ENCODE data around the gene CFAP20DC.
"Not testable (repeated sequence)": the region's sequence is repeated elsewhere in the genome, so short reads cannot be mapped to it uniquely, and the experiment has no call there.

Gene CFAP20DC

GRCh38 chr3:58898513-58898912 lies 151.3 kb downstream of the CFAP20DC start:
- no peak for DNase-seq
- Mint-ChIP-seq H3K27me3 (no peaks in the 10 kb centered on the region), H3K9me3 (peaks cover 8% of the 10 kb centered on the region), H3K27ac (no peak overlapping the region), H3K36me3 (no peaks in the 10 kb centered on the region), H3K4me1 (peaks cover 8% of the 10 kb centered on the region), H3K4me3 (no peak overlapping the region)
- CTCF ChIA-PET, result no interaction called here

- H3K36me3 Mint-ChIP-seq, result no peaks in the 10 kb centered on the region
- H3K4me3 Mint-ChIP-seq, result no peak overlapping the region
- CTCF ChIA-PET, result no interaction called here
- H3K4me1 Mint-ChIP-seq, result peaks cover 8% of the 10 kb centered on the region
- H3K27me3 Mint-ChIP-seq, result no peaks in the 10 kb centered on the region
- H3K9me3 Mint-ChIP-seq, result peaks cover 7% of the 10 kb centered on the region
- H3K27ac Mint-ChIP-seq, result no peak overlapping the region
- DNase-seq, result no peak
Measured at GRCh38 chr3:58897646-58898045, 152.2 kb downstream of the CFAP20DC start.

- H3K36me3 Mint-ChIP-seq, H3K27ac Mint-ChIP-seq, H3K9me3 Mint-ChIP-seq, H3K4me1 Mint-ChIP-seq, DNase-seq, H3K27me3 Mint-ChIP-seq, CTCF ChIA-PET, H3K4me3 Mint-ChIP-seq: not testable (repeated sequence)
Measured at GRCh38 chr3:58895678-58896077, 154.1 kb downstream of the CFAP20DC start.

- H3K36me3 Mint-ChIP-seq, H3K27me3 Mint-ChIP-seq, DNase-seq, H3K4me1 Mint-ChIP-seq, H3K27ac Mint-ChIP-seq, H3K9me3 Mint-ChIP-seq, CTCF ChIA-PET, H3K4me3 Mint-ChIP-seq: not testable (repeated sequence)
Measured at GRCh38 chr3:58892526-58892925, 157.3 kb downstream of the CFAP20DC start.

DNA sequence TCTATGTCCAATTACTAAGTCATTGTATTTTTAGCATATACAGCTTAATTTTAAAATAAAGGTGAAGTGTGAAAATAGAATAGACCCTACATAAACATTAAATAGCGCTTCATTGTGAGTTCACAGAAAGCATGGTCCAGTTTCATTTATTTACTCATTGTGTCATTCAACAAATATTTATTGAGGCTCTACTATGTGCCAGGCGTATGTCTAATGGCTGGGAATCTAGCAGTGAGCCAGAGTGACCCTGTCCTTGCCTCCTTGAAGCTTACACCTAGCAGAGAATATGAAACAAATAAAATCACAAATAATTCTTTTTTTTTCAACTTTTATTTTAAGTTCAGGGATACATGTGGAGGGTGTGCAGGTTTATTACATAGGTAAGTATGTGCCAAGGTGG lies 161.7 kb downstream of the CFAP20DC start:
- Mint-ChIP-seq H3K27me3 (no peaks in the 10 kb centered on the region), H3K27ac (no peak overlapping the region), H3K4me3 (no peak overlapping the region), H3K36me3 (no peaks in the 10 kb centered on the region), H3K9me3 (peaks cover 1% of the 10 kb centered on the region), H3K4me1 (no peaks in the 10 kb centered on the region)
- CTCF ChIA-PET, result interaction anchor here (1.0 kb wide), 1 partner anchor 63 kb away, joined by 3 read pairs; no protein-coding TSS in a partner anchor
- DNase-seq, result no peak

GRCh38 chr3:58884453-58884852 lies 165.4 kb downstream of the CFAP20DC start:
- no peaks in the 10 kb centered on the region for H3K36me3 Mint-ChIP-seq
- H3K9me3 Mint-ChIP-seq, result no peaks in the 10 kb centered on the region
- no peak overlapping the region for H3K27ac Mint-ChIP-seq
- H3K27me3 Mint-ChIP-seq, result no peaks in the 10 kb centered on the region
- CTCF ChIA-PET, result interaction anchor here (1.5 kb wide), 1 partner anchor 11 kb away, joined by 5 read pairs; no protein-coding TSS in a partner anchor
- no peak overlapping the region for H3K4me3 Mint-ChIP-seq
- no peak for DNase-seq
- H3K4me1 Mint-ChIP-seq, result no peaks in the 10 kb centered on the region

DNA sequence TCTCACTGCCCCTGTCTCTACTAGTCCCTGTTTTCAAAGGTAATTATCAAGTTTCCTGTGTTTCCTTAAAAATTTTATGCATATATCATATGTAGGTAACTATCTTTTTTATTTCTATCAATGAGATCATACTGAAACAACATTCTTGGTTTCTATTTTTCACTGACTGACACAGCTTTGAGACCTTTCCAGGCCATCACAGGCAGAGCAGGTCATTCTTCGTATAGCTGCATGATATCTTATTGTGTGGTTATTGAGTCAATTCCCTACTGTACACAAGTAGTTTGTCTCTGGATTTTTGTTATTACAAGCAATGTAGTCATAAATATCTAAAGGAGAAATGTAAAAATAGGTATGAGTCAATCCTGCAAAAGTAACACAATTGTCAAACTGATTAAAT lies 169.6 kb downstream of the CFAP20DC start:
- H3K27ac Mint-ChIP-seq, result no peak overlapping the region
- DNase-seq, result no peak
- no peaks in the 10 kb centered on the region for H3K9me3 Mint-ChIP-seq
- CTCF ChIA-PET, result no interaction called here
- no peaks in the 10 kb centered on the region for H3K36me3 Mint-ChIP-seq
- peaks cover under 1% of the 10 kb centered on the region for H3K4me1 Mint-ChIP-seq
- no peaks in the 10 kb centered on the region for H3K27me3 Mint-ChIP-seq
- H3K4me3 Mint-ChIP-seq, result no peak overlapping the region

DNA sequence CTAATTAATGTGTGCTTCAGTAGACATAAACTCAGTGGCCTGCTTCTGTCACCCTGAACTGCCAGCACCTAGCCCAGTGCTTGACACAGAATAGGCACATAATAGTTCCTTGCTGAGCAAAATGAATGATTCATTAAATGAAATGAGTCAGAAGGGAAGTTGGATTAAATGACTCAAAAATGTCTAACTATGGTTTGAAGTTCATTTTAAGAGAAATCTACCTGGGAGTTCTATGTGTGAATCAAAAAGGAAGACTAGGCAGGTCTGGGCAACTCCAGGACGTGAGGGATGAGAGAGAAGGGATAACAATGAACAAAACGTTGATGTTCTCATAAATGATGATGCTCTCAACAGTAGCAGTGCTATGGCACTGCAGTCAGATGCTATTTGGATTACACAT lies 175.0 kb downstream of the CFAP20DC start:
- CTCF ChIA-PET, result no interaction called here
- peaks cover 4% of the 10 kb centered on the region for H3K27me3 Mint-ChIP-seq
- no peak for DNase-seq
- no peak overlapping the region for H3K27ac Mint-ChIP-seq
- no peaks in the 10 kb centered on the region for H3K9me3 Mint-ChIP-seq
- no peak overlapping the region for H3K4me3 Mint-ChIP-seq
- peaks cover 7% of the 10 kb centered on the region for H3K4me1 Mint-ChIP-seq
- H3K36me3 Mint-ChIP-seq, result no peaks in the 10 kb centered on the region

DNA sequence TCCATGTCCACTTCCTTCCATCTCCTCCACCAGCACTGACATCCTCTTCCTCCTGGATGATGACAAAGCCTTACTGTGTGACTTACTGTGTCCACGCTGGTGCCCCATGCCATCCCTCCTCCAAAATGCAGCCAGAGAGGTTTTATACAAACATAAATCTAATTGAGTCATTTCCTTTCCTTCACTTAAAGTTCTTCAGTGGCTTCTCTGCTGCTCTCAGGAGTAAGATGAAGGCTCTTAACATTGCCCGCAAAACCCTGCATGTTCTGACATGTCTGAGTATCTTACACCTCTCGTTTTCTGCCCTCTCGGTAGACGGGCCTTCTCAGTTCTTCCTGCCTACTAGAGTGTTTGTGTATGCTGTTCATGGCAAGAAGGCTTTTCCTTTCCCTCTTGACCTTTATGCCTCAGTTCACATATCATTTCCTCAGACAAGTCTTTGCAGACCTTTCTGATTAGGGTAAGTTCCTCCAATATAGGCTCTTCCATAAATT lies 175.5 kb downstream of the CFAP20DC start:
- no peak overlapping the region for H3K4me3 Mint-ChIP-seq
- no peak overlapping the region for H3K27ac Mint-ChIP-seq
- no peaks in the 10 kb centered on the region for H3K9me3 Mint-ChIP-seq
- H3K4me1 Mint-ChIP-seq, result peaks cover 7% of the 10 kb centered on the region
- H3K36me3 Mint-ChIP-seq, result no peaks in the 10 kb centered on the region
- CTCF ChIA-PET, result no interaction called here
- DNase-seq, result no peak
- H3K27me3 Mint-ChIP-seq, result peaks cover 4% of the 10 kb centered on the region

GRCh38 chr3:58868097-58868779 lies 181.6 kb downstream of the CFAP20DC start:
- H3K4me3 Mint-ChIP-seq, result no peak overlapping the region
- CTCF ChIA-PET, result no interaction called here

DNA sequence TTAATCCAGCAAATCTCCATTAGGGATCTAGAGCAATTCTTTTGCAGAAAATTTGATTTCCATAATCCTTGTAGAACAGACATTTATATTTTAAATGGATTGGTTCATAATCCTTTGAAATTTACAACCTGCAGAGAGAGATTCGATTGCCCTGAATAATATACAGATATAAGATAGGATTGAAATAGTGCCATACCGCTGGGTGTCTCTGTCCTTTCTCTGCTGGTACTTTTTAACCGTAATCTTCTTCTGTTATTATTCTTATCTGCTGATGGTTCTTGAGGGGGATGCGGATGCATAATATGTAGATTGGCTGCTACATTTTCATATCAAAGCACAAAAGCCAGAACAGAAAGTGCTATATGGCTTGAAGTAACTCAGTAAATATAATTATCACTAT lies 182.2 kb downstream of the CFAP20DC start:
- H3K4me1 Mint-ChIP-seq, result no peaks in the 10 kb centered on the region
- no peak overlapping the region for H3K27ac Mint-ChIP-seq
- H3K4me3 Mint-ChIP-seq, result no peak overlapping the region
- H3K27me3 Mint-ChIP-seq, result no peaks in the 10 kb centered on the region
- CTCF ChIA-PET, result no interaction called here
- no peak for DNase-seq
- no peaks in the 10 kb centered on the region for H3K9me3 Mint-ChIP-seq
- no peaks in the 10 kb centered on the region for H3K36me3 Mint-ChIP-seq

More at GRCh38 chr3:58868097-58868779, 181.6 kb downstream of the CFAP20DC start:
- Mint-ChIP-seq H3K4me1 (no peaks in the 10 kb centered on the region), H3K36me3 (no peaks in the 10 kb centered on the region), H3K27ac (no peak overlapping the region), H3K9me3 (no peaks in the 10 kb centered on the region), H3K27me3 (peaks cover under 1% of the 10 kb centered on the region)
- DNase-seq, result no peak

DNA sequence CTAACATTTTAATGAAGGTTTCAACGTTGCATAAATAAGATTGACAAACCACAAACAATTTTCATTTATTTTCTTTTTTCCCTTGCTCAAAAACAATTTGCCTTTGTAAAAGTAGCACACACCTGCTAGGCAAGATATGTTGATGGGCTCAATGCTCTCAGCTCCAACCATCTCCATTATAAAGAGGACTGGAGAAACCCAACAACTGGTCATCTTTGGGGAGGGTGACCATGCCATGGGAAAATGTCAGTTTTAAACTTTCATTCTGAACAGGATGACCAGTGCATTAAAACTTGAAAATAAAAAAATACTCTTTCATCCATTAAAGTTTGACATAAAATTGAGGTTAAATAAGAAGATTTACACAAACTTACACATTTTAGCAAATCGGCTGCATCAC lies 183.7 kb downstream of the CFAP20DC start:
- Mint-ChIP-seq H3K9me3 (no peaks in the 10 kb centered on the region), H3K4me1 (no peaks in the 10 kb centered on the region), H3K4me3 (no peak overlapping the region), H3K27me3 (no peaks in the 10 kb centered on the region), H3K27ac (no peak overlapping the region), H3K36me3 (no peaks in the 10 kb centered on the region)
- CTCF ChIA-PET, result no interaction called here
- no peak for DNase-seq

- Mint-ChIP-seq H3K9me3 (no peaks in the 10 kb centered on the region), H3K27me3 (no peaks in the 10 kb centered on the region), H3K36me3 (no peaks in the 10 kb centered on the region), H3K27ac (no peak overlapping the region), H3K4me1 (no peaks in the 10 kb centered on the region), H3K4me3 (no peak overlapping the region)
- DNase-seq, result no peak
- CTCF ChIA-PET, result no interaction called here
Measured at GRCh38 chr3:58864480-58864879, 185.3 kb downstream of the CFAP20DC start.

- no peak for DNase-seq
- H3K36me3 Mint-ChIP-seq, result no peaks in the 10 kb centered on the region
- no peak overlapping the region for H3K4me3 Mint-ChIP-seq
- H3K27ac Mint-ChIP-seq, result no peak overlapping the region
- H3K27me3 Mint-ChIP-seq, result no peaks in the 10 kb centered on the region
- no peaks in the 10 kb centered on the region for H3K4me1 Mint-ChIP-seq
- CTCF ChIA-PET, result no interaction called here
- H3K9me3 Mint-ChIP-seq, result no peaks in the 10 kb centered on the region
Measured at GRCh38 chr3:58863206-58863605, 186.6 kb downstream of the CFAP20DC start.

- CTCF ChIA-PET, result interaction anchor here (1.8 kb wide), 1 partner anchor 37 kb away, joined by 6 read pairs; no protein-coding TSS in a partner anchor
- H3K27ac Mint-ChIP-seq, result no peak overlapping the region
- DNase-seq, result no peak
- no peaks in the 10 kb centered on the region for H3K9me3 Mint-ChIP-seq
- no peaks in the 10 kb centered on the region for H3K27me3 Mint-ChIP-seq
- H3K4me1 Mint-ChIP-seq, result no peaks in the 10 kb centered on the region
- H3K36me3 Mint-ChIP-seq, result no peaks in the 10 kb centered on the region
- no peak overlapping the region for H3K4me3 Mint-ChIP-seq
Measured at GRCh38 chr3:58861551-58861950, 188.3 kb downstream of the CFAP20DC start.

Data from activated naive CD4-positive, alpha-beta T cell treated with anti-CD3 and anti-CD28 coated beads, Interleukin-2, amount 10 ng/mL, durations not matched to agents 7 days and 5 days (primary cell).